ENCODE results near the gene KCNG4.
"Not testable (repeated sequence)": the region's sequence is repeated elsewhere in the genome, so short reads cannot be mapped to it uniquely, and the experiment has no call there.

The KCNG4 gene

DNA sequence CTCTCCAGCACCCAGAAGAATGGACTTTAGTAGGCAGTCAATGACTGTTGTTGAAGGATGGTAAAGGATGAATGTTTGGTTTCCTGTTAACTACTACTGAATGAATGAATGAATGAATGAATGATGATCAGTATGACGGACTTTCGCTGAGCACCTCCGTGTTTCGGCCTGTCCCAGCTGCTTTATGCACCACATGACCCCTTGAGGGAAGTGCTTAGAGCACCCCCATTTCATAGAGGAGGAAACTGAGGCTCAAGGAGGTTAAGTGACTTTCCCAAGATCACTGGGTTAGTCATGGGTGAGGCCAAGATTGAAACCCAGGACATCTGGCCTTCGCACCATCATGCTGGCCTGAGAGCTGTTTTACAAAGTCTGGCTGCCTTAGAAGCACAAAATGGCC lies 6.8 kb downstream of the KCNG4 start:
- no peak for DNase-seq

DNA sequence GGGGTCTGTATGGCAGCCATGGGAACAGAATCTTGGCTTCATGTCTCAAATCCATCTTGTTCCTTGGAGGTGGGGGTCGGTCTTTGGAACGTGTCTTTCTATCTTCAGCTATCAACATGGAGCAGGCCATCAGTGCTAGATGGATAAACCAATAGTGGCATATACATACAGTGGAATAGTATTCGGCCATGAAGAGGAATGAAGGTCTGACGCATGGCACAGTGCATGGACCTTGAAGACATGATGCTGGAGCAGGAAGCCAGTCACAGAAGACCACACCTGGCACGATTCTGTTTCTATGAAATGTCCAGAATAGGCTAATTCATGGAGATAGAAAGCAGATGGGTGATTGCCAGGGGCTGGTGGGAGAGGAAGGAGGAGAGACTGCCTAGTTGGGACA lies 7.8 kb downstream of the KCNG4 start:
- no peak for DNase-seq

DNA sequence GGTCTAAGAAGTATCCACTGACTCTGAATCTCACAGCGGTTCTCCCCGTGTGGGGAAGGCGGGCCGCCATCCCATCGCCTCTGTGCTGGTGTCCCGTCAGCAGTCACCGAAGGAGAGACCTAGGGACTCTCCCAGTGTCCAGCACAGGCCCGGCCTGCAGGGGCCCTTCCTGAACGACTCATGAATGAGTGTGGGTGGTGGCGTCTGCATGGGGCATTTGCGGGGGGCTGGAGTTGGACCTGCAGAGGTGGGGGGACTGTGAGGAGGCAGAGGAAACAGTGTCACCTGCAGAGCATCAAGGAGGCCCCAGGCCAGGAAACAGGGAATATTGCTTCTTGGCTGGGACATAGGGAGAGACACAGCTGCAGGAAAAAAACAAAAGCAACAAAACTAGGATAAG lies 10.3 kb downstream of the KCNG4 start:
- no peak for DNase-seq

DNA sequence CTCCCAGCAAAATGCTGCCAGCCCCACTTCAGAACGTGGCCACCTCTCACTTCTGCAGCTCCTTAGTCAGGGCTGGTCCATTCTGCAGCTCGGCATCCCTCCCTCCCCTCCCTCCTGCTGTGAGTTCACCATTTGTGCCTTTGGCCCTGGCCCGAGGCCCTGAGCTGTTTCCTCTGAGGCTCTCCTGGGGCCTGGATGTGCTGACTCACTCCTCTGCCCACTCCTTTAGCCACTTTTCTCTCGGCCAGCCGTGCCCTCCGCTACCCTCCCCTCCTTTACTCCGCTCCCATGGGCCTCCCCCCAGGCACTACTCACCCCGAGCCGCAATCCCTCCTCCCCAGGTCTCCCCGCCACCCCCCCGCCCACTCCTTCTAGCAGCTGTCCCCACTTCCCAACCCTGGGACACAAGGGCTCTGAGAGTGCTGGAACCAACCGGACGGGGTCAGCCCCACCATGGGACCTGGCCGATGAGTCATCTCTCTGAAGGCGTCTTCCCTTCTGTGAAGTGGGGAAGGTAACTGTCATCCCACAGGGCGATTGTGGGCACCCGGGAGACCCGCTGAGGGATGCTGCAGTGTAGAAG lies 11.5 kb downstream of the KCNG4 start:
- DNase-seq, result no peak

DNA sequence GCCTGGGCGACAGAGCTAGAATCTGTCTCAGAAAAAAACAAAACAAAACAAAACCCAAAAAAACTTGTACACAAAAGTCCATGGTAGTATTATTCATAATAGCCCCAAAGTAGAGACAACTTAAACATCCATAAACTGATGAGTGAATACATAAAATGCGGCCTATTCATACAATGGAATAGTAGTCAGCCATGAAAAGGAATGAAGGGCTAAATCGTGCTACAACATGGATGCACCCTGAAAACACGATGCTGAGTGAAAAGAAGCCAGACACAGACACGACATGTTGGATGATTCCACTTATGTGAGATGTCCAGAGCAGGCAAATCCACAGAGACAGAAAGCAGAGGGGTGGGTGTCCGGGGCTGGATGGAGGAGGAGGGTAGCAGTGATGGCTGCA lies 12.3 kb downstream of the KCNG4 start:
- DNase-seq, result no peak

DNA sequence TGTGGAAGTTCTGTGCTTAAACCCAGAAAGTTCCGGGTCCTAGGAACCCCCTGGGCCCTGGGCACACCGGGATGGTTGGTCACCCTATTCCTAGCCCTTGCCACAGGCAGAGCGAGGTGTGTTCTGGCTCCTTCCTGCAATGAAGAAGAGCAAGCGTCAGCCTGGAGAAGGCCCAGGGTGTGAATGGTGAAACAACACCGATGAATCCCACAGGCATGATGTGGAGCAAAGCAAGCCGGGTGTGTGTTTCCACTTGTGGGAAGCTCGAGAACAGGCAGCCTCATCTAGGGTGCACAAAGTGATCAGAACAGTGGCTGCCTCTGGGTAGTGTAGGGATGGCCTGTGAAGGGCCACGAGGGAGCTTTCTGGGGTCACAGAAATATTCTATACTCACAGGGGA lies 13.8 kb downstream of the KCNG4 start:
- no peak for DNase-seq

DNA sequence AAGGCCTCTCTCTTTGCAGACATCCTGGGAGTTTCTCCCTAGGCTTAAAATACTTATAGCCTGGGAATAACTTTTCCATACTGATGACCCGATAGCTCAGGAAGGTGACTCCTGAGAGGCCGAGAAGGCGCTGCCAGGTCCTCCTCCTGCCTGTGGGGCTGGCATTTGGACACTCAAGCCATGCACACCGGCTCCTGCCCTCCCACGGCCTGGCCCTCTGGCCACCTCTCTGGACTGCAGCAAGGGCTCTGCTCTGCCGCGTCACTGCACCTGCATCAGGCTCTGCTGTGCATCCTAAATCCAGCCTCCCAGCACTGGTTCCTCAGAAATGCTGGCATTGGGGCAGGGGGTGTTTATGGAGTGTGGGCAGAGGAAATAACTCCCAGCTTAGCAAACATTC lies 14.2 kb downstream of the KCNG4 start:
- no peak for DNase-seq

DNA sequence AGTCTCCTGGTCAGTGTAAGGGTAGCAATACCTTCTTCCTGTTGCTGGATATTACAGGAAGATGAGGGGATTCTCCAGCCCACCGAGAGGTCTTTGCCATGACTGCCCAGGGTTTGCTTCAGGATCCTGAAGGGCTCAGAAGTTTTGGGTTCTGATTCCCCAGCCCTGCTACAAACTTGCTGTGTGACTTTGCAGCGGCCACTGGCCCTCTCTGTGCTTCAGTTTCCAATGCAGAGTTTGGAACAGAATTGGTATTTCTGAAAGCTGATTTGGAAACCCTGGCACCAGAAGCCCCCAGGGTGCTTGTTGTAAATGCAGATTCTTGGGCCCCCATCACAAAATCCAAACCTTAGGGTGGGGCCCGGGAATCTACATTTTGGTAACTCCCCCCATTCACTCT lies 14.7 kb downstream of the KCNG4 start:
- DNase-seq, result no peak

DNA sequence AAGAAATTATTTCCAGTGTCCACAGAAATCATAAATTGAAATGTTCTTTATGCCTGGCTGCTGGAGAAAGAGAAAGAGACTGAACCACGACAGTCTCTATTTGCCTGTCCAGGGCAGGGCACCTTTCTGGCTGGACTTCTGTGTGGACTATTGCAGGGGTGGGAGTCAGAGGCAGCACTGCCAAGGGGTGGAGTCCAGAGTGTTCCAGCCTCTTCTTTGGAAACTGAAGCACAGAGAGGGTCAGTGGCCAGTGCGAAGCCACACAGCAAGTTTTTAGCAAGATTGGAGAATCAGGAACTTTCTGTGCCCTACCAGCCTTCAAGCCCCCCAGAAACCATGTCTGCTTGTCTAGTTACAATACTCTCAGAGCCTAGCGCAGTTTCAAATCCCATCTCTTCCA lies 15.3 kb downstream of the KCNG4 start:
- DNase-seq, result no peak

DNA sequence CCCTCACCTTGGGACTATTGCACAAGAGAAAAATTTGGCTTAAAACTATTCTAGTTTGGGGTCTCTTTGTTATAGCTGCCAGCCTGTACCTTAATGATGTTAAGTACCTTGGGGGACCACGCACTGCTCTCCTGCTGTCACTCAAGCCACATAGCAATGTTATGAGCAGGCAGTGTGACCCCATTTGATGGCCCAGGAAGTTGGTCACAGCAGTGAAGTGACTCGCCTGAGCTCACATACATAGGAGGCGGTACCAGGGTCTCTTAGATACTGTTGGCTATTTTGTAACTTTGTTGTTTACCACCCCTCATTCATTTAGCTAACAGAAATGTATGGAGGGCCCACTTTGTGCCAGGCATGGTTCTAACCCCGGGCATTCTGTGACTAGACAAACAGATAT lies 16.4 kb downstream of the KCNG4 start:
- no peak for DNase-seq

DNA sequence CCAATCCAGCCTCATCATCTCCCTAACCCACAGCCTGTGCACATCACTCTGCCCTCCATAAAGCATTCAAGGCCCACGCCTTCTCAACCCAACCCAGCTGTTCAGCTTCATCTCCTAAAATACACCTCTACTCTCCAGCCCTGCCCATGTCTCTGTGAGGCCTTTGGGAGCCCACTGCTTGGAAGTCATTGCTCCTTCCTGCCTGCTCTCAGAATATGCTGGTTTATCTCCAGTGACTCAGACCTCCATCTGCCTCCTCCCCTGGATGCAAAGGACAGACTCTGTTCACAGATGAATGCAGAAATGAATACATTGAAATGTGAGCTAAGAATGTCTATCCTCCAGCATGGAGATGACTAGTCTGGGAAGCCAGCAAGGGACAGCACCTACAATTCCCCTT lies 19.0 kb downstream of the KCNG4 start:
- no peak for DNase-seq

DNA sequence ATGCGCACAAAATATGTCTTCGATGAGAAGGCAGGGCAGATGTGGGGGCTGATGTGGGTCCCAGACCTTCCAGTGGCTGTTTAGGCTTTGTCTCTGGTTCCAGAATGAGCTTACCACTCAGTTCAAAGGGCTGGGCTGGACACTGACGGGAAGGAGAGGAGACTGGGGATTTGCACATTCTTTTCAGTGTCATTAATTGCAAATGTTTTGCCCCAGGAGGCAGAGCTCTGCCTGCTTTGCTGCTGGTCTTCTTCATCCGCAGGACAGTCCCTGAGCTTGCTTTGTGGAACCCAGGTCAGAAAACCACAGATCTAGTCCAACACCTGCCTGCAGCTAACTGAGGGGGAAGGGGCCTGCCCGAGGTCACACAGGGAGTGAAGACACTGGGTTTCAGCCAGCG lies 20.9 kb downstream of the KCNG4 start:
- DNase-seq, result no peak

DNA sequence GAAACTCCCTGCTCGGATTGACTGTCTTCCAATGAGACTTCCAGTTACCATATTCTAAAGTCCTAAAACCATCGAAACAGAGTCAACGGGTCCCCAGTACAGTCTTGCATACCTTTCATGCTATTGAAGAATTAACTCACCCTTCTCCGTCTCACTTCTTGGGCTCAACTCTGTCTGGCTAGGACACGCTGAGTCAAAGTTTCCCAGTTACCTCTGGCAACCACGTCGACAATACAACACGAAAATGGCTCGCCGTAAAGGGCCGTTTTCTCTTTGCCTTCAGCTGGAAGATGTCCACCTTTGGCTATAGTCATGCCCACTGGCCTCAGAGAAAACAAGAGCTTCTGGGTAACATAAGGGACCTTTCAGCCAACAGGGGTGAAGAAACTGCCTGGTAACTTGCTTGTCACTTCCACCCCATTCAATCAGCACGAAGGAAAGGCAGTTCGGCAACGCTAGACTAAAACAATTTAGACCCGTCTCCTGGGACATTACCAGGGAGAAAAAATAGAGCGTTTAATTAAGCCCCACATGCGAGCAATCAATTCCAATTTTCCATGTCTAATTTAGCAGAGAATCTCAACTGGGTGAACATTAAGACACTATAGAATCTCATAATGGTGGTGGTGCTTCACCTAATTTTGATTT lies 21.5 kb downstream of the KCNG4 start:
- no peak for DNase-seq

DNA sequence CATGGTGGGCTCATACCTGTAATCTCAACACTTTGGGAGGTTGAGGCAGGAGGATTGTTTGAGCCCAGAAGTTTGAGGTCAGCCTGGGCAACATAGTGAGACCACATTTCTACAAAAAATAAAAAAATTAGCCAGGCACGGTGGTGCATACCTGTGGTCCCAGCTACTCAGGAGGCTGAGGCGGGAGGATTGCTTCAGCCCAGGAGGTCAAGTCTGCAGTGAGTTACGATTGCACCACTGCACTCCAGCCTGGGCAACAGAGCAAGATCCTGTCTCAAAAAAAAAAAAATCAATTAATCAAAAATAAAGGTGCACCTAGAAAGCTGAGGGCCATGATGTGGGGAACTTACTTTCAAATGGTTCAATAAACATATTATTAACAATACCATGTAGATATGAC lies 23.7 kb downstream of the KCNG4 start:
- DNase-seq, result not testable (repeated sequence)

DNA sequence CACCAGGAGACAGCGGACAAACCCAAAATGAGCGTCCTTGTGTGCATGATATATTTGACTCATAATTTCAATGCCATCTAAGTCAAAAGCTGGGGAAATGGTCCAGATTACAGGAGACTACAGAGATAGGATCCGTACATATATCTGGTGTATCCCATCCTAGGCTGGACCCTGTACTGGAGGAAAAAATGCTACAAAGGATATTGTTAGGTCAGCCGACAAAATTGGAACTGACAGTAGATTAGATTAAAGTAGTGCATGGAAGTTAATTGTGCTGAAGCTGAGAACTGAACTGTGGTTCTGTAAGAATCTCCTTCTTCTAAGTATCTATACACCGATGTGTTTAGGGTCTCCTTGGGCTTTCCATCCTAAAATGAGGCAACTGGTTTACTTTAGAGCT lies 24.3 kb downstream of the KCNG4 start:
- no peak for DNase-seq

DNA sequence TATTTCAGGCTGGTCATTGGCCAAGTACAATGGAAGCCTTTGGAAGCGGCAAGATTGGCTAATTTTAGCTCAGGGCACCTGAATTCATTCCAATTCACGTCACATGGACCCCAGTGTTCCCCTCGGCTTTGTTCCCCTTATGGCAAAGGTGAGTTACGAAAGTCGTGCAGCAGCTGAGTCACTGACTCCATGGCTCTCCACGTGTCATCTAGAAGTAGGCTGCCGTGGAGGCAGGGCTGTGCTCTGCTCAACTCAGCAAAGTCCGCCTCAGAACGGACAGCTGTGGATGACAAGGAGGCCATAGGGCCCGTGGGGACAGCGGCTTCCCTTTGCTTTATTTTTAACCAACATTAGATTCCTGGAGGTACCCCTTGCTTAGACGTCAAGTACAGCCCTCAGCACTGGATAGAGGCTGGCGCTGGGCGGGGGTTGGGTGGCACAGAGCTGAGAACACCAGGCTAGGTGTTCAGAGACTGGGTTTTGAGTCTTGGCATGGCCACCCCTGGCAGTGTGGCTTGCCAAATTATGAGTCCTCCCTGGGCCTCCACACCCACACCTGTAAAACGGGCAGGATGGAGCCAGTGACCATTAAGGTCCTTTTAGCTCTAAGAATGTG lies 25.3 kb downstream of the KCNG4 start:
- DNase-seq, result no peak

DNA sequence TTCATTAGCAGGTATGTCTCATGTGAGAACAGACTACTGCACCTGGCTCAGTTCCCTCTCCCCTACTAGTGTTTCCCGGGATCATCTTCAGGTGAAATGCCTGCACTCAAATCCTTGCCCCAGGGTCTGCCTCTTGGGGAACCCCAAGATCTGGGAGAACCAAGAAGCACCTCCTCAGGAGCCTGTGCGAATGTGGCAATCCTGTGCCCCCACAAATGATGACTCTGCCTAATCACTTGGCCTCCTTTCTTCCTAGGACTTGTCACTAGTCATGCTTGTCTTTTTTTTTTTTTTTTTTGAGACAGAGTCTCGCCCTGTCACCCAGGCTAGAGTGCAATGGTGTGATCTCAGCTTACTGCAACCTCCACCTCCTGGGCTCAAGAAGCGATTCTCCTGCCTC lies 27.2 kb downstream of the KCNG4 start:
- DNase-seq, result no peak

DNA sequence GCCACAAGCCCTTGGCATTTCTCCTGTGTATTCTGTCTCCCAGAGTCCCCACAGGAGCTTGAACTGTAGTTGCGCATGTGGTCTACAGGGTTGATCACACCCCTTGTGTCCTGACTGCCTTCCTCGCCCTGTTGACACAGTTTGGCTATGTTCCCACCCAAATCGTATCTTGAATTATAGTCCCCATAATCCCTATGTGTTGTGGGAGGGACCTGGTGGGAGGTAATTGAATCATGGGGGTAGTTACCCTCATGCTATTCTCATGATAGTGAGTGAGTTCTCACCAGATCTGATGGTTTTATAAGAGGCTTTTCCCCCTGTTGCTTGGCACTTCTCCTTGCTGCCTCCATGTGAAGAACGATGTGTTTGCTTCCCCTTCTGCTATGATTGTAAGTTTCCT lies 27.7 kb downstream of the KCNG4 start:
- no peak for DNase-seq

DNA sequence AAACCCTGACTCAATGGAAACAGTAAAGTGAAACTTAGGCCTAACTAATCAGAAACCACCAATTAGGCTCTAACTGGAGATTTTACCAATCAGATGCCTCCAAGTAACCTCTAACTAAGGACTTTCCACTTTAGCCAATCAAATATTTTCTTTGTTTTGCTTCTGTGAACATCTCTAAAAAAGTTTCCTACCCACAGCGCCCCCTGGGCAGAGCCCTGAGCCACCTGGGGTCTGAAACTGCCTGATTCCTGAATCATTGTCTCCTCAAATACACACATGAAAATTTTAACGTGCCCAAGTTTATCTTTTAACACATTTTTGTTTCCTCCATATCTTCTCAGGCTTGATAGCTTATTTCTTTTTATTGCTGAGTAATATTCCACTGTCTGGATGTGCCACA lies 29.8 kb downstream of the KCNG4 start:
- DNase-seq, result no peak

DNA sequence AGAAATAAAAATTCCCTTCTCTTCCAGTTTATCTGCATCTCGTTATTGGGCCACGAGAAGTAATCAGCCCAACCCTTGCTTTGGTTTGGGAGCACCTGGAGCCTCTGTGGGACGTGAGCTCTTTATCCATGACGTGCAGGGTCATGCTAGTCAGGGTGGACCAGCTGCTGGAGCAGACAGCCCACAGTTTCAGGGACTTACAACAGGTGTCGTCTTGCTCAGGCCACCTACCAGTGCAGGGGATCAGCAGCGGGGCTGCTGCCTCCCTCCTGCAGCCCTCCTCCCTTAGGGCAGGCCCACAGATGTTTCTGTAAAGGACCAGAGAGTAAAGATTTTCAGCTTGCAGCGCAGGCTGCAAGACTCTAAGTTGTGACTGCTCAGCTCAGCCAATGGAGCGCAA lies 31.9 kb downstream of the KCNG4 start:
- DNase-seq, result no peak

DNA sequence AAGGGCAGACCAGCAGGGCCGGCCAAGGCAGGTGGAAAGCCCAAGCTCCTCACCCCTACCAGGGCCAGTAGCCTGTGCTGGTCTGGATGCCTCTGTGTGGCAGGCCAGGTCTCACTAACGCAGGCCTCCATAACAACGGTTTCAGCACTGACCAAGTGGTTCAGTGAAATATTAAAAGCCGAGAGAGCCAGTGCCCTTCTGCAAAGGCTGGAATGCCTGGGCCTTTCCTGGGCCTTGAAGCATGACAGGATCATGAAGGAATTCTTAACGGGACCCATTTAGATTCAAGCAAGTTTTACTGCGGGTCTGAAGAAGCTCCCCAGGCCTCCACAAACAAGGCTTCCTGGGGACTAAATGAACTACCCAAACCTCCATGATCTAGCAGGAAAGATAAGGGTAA lies 32.6 kb downstream of the KCNG4 start:
- DNase-seq, result no peak

DNA sequence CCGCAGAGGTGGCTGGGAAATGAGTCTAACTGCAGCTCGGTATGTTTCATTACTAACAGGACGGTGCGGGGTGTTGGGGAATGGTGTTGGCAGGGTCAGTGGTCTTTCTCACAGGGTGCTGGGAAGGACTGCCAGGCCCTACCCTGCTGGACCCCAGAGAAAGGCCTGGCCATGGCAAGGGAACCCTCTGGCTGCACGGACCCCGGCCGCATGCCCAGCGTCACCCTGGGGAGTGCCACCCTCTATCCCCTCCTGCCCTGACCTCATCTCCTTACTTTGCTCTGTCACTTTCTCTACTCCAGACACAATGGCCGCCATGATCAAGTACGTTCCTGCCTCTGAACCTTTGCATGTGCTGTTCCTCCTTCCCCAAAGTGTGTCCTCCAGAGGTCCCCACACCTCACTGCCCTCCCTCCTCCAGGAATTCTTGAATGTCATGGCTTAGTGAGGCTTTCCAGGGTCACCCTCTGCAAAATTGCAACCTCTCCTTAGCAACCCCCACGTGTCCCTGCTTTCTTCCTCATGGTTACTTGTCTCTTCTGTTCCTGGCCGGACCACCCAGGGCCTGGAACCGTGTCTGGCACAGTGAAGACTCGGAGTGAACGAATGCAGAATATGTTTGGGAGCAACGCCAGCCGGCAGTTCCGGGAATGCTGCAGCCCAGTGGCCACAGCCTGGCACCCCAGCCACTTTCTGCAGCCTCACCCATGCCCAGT lies 33.7 kb downstream of the KCNG4 start:
- no peak for DNase-seq

DNA sequence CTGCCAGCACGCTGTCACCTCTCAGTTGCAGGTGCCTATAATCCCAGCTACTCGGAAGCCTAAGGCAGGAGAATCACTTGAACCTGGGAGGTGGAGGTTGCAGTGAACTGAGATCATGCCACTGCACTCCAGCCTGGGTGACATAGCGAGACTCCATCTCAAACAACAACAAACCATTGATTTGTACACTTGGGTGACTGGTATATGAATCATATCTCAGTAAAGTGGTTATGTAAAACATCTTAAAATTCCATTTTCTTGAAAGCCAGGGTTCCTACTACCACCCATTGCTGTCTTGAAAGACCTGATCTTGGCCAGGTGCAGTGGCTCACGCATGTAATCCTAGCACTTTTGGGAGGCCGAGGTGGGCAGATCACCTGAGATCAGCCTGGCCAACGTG lies 34.7 kb downstream of the KCNG4 start:
- not testable (repeated sequence) for DNase-seq

DNA sequence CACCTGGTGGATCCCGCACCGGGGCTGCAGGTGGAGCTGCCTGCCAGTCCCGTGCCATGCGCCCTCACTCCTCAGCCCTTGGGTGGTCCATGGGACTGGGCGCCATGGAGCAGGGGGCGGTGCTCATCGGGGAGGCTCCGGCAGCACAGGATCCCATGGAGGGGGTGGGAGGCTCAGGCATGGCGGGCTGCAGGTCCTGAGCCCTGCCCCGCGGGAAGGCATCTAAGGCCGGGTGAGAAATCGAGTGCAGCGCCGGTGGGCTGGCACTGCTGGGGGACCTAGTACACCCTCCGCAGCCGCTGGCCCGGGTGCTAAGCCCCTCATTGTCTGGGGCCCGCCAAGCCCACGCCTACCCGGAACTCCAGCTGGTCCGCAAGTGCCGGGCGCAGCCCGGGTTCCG lies 35.3 kb downstream of the KCNG4 start:
- DNase-seq, result not testable (repeated sequence)

All from CD4-positive, alpha-beta T cell treated with Interleukin-21 for 1 hour (primary cell).